Vagina (tissue), 2 donors: ENCODE data around the gene HOXD3. TPM values are rescaled to one million over a fixed set of nuclear protein-coding genes. Genes with fewer than 3 reads are reported as not detected.
A peak's percentile ranks its signal among the peaks of the same experiment; 100 is the strongest.

ENCODE experiments used
- DNase-seq, 2 donors: peaks; one replicate each; pipeline ENCODE4 v3.0.0-alpha.2; 2017; ENCODE audit errors: extremely low spot score in 2 of 2
- H3K27ac ChIP-seq: fragments of 200-600 bp; sonication (generic); one replicate; pipeline ENCODE4 v1.5.1; 2019
- H3K27me3 ChIP-seq: fragments of 200-600 bp; sonication (generic); one replicate; pipeline ENCODE4 v1.5.1; 2019
- H3K36me3 ChIP-seq, 2 donors: fragments of 200-600 bp; sonication (generic); one replicate each; pipeline ENCODE4 v1.5.1; 2017 to 2019
- H3K4me1 ChIP-seq: fragments of 200-600 bp; sonication (generic); one replicate; pipeline ENCODE4 v1.5.1; 2019
- H3K4me3 ChIP-seq, 2 donors: fragments of 200-600 bp; sonication (generic); 1 replicate in 1 of 2; 2 replicates in 1 of 2; pipeline ENCODE4 v1.5.1; 2016 to 2019
- H3K9me3 ChIP-seq: fragments of 200-600 bp; sonication (generic); one replicate; pipeline ENCODE4 v1.5.1; 2019
- POLR2A ChIP-seq, 2 donors: fragments of 450-650 bp; IDR thresholded peaks; one replicate each; pipeline ENCODE4 v1.6.1; 2017; ENCODE audit warnings: antibody characterized with exemption in 2 of 2, mild to moderate bottlenecking in 2 of 2, moderate library complexity in 2 of 2
- POLR2AphosphoS5 ChIP-seq, 2 donors: sonication (generic); formaldehyde crosslinking; IDR thresholded peaks; one replicate each; pipeline ENCODE4 v1.9.0; 2017; ENCODE audit warnings: antibody characterized with exemption in 2 of 2, mild to moderate bottlenecking in 2 of 2, low read depth in 1 of 2; ENCODE audit not compliant: insufficient read depth in 1 of 2
- intact Hi-C: fragments of 100-400 bp; cut with DNase I; formaldehyde crosslinking; loops from one replicate; pipeline ENCODE4 v1.15.1; 2023
- total RNA-seq: library from RNA; depleted of rRNA; stranded (reverse); fragments of >200 nt; gene quantifications from one replicate; pipeline ENCODE4 v1.2.3, GENCODE V29; 2016
- TF ChIP-seq, protein P1 (sequence below), 3 experiments: fragments of 450-650 bp in 2 of 3; fragments of 200-600 bp in 1 of 3; sonication (generic) in 1 of 3; IDR thresholded peaks; one replicate each; pipeline ENCODE4 v1.5.1; 2017 to 2019; ENCODE audit warnings: antibody characterized with exemption in 3 of 3, mild to moderate bottlenecking in 2 of 3, moderate library complexity in 2 of 3

Gene HOXD3
- total RNA-seq, 1 donor from 2014 or later: 11.8 TPM

DNA sequence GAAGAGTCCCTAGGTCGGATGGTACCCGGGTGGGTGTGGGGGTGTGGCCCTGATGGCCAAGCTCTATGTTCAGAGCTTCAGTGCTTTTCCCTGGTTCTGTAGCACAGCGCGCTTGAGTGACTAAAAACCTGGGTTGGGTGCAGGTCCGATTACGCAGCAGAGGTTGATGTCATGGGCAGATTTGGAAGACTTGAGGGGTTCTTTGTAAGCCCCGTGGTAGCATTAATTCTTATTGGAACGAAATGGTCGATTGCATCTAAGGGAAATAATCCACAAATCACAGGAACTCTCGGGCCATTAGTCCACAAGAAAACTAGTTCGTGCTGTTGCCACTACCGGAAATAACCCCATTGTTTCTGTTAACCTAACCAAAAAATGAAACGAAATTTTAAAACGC lies 18.6 kb upstream of the HOXD3 start:
- Histone ChIP-seq H3K36me3 (no peaks in the 10 kb centered on the region), H3K4me3 (peak overlapping the region; percentile 17 to 42), H3K4me1 (peaks cover 18% of the 10 kb centered on the region), H3K9me3 (no peaks in the 10 kb centered on the region), H3K27me3 (no peaks in the 10 kb centered on the region), H3K27ac (peak overlapping the region; percentile 57)
- no peak for DNase-seq
- TF ChIP-seq, protein P1, sequence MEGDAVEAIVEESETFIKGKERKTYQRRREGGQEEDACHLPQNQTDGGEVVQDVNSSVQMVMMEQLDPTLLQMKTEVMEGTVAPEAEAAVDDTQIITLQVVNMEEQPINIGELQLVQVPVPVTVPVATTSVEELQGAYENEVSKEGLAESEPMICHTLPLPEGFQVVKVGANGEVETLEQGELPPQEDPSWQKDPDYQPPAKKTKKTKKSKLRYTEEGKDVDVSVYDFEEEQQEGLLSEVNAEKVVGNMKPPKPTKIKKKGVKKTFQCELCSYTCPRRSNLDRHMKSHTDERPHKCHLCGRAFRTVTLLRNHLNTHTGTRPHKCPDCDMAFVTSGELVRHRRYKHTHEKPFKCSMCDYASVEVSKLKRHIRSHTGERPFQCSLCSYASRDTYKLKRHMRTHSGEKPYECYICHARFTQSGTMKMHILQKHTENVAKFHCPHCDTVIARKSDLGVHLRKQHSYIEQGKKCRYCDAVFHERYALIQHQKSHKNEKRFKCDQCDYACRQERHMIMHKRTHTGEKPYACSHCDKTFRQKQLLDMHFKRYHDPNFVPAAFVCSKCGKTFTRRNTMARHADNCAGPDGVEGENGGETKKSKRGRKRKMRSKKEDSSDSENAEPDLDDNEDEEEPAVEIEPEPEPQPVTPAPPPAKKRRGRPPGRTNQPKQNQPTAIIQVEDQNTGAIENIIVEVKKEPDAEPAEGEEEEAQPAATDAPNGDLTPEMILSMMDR (IDR thresholded peaks at IDR 0.05): no peak
- TF ChIP-seq POLR2AphosphoS5 (IDR thresholded peaks at IDR 0.05; ENCODE audit: insufficient read depth in 1 of 2, low read depth in 1 of 2) (no peak), POLR2A (IDR thresholded peaks at IDR 0.05) (no peak)
- intact Hi-C loops: no loop called here

DNA sequence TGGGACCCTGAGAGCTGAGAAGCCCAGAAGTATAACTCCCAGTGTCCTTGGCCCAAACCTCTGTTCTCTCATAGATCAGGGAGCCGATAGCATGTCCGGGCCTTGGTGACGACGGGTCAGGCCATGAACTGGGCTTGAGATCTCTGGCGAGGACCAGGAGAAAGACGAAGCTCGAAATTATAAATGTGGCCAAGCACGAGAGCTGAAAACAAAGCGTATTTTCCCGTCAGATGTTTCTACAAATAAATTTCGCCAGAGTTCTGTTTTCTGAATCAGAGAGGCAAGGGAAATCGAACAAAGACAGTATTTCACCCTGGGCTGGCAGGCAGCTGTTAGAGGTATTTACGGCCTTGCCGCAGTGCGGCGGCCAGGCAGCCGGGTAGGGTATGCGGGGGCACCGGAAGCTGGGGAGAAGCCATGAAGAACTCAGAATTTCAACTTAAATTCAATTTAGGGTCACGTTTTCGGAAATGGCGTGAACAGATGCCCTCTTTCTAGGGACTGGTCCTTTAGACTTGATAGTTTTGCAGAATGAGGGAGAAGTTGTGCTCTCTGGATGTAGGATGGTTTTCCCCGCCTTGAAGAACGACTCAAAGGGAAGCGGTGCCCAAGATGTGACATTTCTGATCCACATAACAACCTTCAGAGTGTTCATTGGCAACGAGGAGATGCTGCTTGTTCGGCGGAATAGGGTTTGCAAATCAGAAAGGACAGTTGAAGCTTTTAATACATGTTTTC lies 18.0 kb upstream of the HOXD3 start:
- DNase-seq: no peak
- H3K27me3 ChIP-seq: no peaks in the 10 kb centered on the region
- no peaks in the 10 kb centered on the region for H3K9me3 ChIP-seq
- peaks cover 18% of the 10 kb centered on the region for H3K4me1 ChIP-seq
- intact Hi-C loops: no loop called here
- no peaks in the 10 kb centered on the region for H3K36me3 ChIP-seq
- peak overlapping the region; percentile 57 for H3K27ac ChIP-seq
- peak overlapping the region; percentile 17 to 42 for H3K4me3 ChIP-seq
- TF ChIP-seq POLR2AphosphoS5 (IDR thresholded peaks at IDR 0.05; ENCODE audit: insufficient read depth in 1 of 2, low read depth in 1 of 2) (no peak), POLR2A (IDR thresholded peaks at IDR 0.05) (no peak)
- TF ChIP-seq, protein P1 (IDR thresholded peaks at IDR 0.05): no peak

DNA sequence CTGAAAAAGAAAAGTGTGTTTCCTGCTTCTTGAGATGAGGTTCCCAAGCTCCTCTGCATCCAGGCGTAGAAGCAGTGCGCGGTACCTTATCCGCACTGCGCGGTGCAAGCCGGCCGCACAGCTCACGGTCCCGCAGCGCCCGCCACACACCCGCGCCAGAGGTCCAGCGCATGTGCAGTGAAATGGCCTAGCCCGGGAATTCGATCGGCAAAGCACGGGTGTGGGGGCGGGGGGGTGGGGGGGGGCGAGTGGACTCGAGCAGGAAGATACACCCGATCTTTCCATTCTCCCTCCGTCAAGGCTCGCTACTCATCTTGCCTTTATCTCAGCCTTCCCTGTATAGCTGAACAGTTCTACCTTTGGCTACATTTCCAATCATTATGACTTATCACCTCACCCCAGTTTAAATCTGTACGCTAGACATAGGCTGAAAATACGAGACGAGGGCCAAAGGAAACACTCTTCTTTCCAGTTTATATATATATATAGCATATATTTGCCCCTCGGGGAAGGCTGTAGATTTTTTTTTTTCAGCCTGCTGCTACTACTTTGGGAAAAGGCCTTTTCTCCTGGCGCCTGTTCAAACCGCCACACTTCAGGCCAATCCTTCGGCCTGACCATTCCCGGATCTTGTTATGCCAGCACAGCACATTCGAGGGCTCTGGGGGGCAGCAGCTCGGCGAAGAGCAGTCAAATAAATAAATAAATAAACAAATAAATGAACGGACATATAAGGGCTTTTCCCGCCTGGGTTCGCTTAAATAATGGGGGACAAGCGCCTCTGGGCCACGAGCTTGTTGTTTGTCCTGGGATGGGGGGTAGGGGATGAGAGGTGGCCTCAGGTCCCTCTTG lies 17.2 kb upstream of the HOXD3 start:
- peak overlapping the region; percentile 57 for H3K27ac ChIP-seq
- no peaks in the 10 kb centered on the region for H3K36me3 ChIP-seq
- no peaks in the 10 kb centered on the region for H3K9me3 ChIP-seq
- TF ChIP-seq POLR2A (IDR thresholded peaks at IDR 0.05) (no peak), POLR2AphosphoS5 (IDR thresholded peaks at IDR 0.05; ENCODE audit: insufficient read depth in 1 of 2, low read depth in 1 of 2) (no peak)
- TF ChIP-seq, protein P1 (IDR thresholded peaks at IDR 0.05): no peak
- intact Hi-C loops: loop anchor here (2.0 to 5.0 kb wide), 2 partner anchors 317 to 415 kb away; no protein-coding TSS in a partner anchor
- H3K27me3 ChIP-seq: no peaks in the 10 kb centered on the region
- peaks cover 18% of the 10 kb centered on the region for H3K4me1 ChIP-seq
- DNase-seq: no peak
- H3K4me3 ChIP-seq: peak overlapping the region; percentile 42 to 44

DNA sequence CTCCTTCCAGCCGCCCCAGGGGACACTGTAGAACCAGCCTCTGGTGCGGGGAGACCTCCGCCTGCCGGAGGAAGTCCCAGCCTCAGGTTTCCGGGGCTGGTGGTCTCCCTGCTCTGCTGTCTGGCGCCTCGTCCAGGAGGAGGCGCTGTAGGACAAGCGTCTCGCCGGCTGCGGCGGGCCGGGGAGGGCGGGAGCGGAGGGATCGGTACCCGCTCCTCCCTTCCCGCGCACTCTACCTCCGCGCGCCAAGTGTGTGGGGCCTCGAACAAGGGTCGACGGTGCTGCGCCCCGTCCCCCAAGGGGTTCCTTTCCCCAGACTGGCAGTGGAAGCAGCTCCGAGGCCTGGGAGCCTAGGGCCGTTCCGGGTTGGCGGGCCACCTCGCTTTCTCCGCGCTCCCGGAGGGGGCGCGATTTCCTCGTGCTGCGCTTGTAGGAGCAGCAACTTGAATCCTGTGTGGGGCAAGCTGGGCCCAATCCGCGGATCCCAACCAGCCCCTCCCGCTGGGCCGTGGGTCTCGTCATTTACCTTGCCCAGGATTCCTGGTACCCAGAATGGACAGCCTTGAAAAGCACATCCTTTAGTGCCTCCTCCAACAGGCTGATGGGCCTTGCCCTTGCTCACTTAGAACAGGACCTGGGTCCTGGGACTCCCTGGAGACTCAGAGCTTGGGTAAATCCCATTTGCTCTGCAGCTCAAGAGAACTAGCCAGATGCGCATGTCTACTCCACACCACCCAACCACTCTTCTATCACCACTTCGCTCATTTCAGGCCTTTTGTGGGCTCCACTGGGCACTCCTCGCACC lies 16.4 kb upstream of the HOXD3 start:
- DNase-seq: no peak
- Histone ChIP-seq H3K27ac (peak overlapping the region; percentile 57), H3K27me3 (no peaks in the 10 kb centered on the region), H3K9me3 (no peaks in the 10 kb centered on the region), H3K4me3 (peak overlapping the region; percentile 42 to 44), H3K4me1 (peaks cover 18% of the 10 kb centered on the region), H3K36me3 (no peaks in the 10 kb centered on the region)
- intact Hi-C loops: loop anchor here (2.0 to 5.0 kb wide), 2 partner anchors 317 to 414 kb away; no protein-coding TSS in a partner anchor
- TF ChIP-seq POLR2A (IDR thresholded peaks at IDR 0.05): no peak
- TF ChIP-seq, protein P1 (IDR thresholded peaks at IDR 0.05): peak; percentile 76 to 94 (median 89)
- TF ChIP-seq POLR2AphosphoS5 (IDR thresholded peaks at IDR 0.05; ENCODE audit: insufficient read depth in 1 of 2, low read depth in 1 of 2): peak in 1 of 2 donors; percentile 69
